GM21528 (cell line): ENCODE results near the gene IRF2.
"Not testable (repeated sequence)": the region's sequence is repeated elsewhere in the genome, so short reads cannot be mapped to it uniquely, and the experiment has no call there.

Experiments used
- ATAC-seq: cut with Tn5 transposase; IDR thresholded peaks from one replicate; pipeline ENCODE4 v1.9.1; 2021; ENCODE audit warnings: mild to moderate bottlenecking, moderate library complexity; ENCODE audit not compliant: unreplicated experiment, low FRiP score

Gene IRF2

GRCh38 chr4:184395451-184395917 is 78.9 kb downstream of the IRF2 start:
- peak; percentile 13 for ATAC-seq

GRCh38 chr4:184392748-184393559 is 81.4 kb downstream of the IRF2 start:
- ATAC-seq: no peak

DNA sequence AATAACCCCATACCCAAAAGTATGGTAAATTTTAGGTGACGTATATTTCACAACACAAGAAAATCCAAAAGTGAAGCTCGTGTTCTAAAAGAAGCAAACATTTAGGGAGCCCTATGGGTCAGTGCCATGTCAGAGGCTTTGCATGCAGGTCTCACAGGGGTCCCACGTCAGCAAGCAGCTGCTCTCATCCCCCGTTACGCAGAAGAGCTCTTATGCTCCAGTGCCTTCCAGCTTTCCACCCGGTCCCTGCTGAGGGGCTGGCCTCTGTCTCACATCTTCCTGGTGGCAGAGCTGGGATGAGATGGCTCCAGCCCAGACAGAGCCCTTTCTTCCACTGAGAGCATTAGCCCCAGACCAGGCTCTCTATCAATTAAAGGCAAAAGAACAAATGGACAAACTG is 82.0 kb downstream of the IRF2 start:
- no peak for ATAC-seq

DNA sequence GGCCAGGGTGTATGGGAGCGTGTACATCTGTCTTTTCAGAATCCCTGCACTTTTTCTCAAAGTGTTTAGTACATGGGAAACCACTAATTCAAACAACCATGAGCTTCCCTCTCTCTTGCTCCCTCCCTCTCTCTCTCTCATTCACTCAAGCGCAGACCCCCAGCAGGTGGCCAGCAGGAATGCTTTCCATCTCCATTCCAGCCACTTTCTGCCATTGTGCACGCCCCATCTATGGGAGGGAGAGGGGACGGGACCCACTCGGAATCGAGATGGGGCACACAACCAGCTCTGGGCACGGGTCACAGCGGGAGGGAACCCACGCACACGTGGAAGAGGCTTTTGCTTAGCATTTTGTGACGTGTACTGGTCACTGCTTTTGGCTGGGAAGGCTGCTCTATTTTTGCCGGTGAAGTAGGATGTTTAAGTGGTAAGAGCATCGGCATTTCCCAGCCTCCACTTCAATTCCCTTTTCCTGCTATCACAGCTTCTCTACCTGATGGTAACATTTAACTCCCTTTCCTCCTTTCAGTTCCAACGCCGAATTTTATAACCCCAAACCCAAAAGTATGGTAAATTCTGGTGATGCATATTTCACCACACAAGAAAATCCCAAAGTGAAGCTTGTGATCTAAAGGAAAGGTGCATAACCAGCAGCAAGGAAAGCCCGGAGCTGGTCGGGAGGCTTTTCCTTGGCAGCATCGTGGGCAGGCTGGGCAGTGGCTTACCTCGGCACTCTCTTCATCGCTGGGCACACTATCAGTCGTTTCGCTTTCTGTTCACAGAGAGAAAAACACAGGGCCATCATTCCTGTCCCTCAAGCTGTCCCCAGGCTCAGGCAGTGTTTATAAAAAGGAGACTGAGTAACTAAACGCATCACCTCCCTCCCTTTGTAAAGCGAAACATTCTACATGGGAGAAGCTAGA is 84.1 kb downstream of the IRF2 start:
- ATAC-seq: no peak

- ATAC-seq: no peak
Measured at GRCh38 chr4:184388106-184388505, 86.2 kb downstream of the IRF2 start.

DNA sequence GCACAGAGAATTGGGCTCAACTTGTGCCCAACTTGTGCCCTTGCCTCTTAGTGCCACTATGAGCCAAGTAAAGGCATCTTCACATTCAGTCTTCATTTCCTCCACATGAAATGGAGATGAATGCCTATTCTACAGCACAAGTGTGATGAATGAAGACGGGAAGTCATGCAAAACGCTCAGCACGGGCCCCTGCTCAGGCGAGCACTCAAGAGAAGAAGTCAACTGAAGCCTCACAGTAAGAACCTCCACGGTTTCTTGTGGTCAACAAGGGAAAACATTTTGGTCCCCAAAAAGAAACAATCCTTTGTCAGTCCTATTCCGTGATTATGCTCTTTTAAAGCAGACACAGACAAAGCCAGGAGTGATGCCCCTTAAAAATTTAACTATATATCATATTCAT is 87.0 kb downstream of the IRF2 start:
- no peak for ATAC-seq

DNA sequence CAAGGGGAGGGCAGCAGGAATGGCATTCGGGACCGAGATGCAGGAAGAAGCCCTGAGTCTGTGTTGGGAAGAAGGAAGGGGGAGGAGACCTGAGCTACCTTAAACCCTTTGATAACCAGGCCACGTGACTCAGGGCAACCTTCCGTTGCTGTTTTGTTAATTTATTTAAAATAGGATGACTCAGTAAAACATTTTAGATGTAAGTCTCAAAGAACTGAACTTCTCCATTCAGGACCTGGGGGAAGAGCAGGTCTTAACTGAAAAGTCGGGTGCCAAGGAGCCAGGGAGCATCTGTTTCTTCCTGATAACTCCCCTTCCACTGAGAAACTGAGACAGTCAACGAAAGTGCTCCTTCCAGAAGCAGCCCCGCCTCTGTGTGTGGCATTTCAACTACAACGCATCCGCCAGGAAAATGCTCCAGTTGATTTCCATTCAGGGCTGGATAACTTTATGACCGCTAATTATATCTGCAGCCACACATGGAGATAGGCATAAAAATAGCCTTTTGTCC is 88.0 kb downstream of the IRF2 start:
- no peak for ATAC-seq

DNA sequence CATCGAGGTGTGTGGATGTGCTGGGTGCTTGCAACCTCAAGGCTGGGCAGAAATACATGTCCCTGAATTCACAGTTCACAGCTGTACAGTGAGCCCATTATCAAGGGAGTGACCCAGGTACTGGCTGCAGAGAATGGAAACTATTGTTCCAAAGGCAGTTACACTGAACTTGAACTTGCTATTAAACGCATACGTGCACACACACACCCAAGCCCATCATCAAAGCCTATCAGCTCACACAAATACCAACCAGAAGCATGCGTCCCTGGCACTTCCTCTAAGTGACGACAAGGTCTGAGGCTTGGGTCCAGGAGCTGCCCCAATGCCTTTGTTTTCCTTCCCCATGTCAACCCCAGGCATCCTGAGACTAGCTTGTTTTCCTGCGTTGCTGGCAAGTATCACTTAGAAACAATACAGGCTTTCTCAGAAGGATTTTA is 88.6 kb downstream of the IRF2 start:
- ATAC-seq: no peak

DNA sequence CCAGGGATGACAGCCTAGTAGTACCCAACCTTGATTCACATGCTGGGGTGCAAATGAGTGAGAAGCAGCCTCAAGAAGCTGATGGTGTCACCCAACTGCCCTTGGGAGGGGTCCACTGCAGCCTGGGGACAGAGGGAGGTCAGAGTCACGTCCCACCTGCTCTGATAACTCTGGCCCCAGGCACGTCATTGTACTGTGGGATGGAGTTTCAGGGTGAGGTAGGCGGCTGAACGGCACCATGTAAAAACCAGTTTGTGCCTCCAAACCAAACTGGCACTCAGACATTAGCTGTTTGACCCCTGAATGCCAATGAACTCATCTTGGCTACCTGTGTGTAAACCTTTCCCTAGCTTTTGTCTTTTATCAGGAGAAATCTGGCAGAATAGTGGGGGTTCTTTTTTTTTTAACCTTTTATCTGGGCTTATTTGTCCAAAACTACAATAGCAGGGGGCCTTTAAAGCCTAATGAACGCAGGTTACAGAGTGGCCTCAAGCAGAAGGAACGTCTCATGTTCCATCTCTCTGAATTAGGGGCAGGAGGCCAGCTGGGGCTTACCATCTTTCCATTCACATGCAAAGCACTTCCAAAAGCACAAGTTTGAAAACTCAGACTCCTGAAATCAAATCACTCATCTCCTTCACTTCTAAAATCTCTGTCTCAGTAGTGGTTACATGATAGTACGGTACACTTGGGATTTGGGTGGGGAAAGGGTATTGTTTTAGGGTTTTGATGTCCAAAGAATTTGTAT is 89.4 kb downstream of the IRF2 start:
- ATAC-seq: peak; percentile 14

DNA sequence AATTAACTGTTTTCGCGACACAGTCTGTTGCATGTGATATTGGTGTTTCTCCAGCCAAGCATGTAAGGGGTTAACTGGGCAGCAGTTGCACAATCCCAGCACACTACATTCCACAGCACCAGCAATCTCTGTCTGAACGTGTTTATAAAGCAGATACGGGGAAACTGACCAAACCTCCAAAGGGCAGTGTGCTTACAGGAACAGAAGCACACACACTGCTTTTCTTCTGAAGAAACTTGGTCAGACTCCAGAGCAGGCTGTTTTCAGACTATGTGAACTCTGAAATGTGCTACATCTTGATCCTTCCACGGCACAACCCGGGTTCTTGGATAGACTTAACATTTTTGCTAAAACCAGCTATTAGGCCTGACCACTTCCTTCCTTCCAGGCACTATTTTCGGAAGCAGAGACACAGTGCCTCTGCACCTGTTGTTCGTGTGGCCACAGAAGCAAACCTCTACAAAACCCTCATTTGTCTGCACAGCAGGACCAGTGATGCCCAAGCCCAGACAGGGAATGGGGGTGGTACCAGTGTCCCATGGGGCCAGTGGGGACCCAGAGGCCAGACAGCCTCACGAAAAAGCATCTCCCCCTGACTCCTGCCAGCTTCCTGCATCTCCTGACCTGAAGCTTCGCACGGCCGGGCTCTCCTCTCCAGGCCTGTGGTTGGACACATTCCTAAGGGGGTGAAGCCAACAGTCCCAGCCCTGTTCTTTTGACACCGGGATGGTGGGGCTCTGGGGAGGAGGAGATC is 90.1 kb downstream of the IRF2 start:
- peak; percentile 85 for ATAC-seq

DNA sequence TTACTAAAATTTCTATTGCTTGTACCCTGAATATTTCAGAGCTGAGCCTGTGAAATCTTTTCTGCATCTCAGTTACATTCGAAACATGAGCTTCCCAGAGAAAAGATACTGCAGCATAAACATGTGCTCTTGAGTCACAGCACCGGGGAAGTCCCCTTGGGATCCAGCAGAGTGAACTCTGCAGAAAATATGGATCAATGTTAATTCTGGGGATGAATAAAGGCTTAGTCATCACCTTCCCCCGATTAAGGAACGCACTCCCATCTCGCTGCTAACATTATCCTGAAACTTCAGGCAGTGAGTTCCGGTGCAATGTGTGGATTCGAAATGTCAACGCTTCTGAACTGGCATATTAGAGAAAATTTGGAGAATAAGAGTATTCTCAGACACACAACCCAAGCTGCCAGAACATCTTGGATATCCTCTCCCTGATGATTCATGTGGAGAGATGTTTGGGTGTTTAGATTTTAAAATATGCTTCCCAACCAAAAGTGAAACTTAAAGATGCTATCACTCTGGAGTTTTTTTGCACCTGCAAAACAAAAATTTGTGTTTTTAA is 90.8 kb downstream of the IRF2 start:
- ATAC-seq: no peak

- no peak for ATAC-seq
Measured at GRCh38 chr4:184382189-184382846, 92.0 kb downstream of the IRF2 start.

- no peak for ATAC-seq
Measured at GRCh38 chr4:184380707-184381106, 93.6 kb downstream of the IRF2 start.

DNA sequence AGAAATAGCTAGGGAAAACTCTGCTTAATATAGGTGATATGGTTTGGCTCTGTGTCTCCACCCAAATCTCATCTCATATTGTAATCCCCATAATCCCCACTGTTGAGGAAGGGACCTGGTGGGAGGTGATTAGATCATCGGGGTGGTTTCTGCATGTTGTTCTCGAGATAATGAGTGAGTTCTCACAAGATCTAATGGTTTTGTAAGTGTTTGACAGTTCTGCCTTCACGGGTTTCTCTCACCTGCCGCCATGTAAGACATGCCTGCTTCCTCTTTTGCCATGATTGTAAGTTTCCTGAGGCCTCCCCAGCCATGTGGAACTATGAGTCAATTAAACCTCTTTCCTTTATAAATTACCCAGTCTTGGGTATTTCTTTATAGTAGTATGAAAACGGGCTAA is 94.1 kb downstream of the IRF2 start:
- ATAC-seq: not testable (repeated sequence)

GRCh38 chr4:184376923-184377322 is 97.4 kb downstream of the IRF2 start:
- ATAC-seq: no peak

- ATAC-seq: no peak
Measured at GRCh38 chr4:184376126-184376838, 98.1 kb downstream of the IRF2 start.

GRCh38 chr4:184375623-184376022 is 98.7 kb downstream of the IRF2 start:
- not testable (repeated sequence) for ATAC-seq

GRCh38 chr4:184375027-184375426 is 99.3 kb downstream of the IRF2 start:
- ATAC-seq: no peak
